ENCODE data around the gene PHLPP1.

Gene PHLPP1

GRCh38 chr18:62810682-62811081 is 95.3 kb downstream of the PHLPP1 start:
- no peak overlapping the region for H3K4me3 ChIP-seq (ENCODE audit: low read depth, low read length)
- ChIA-PET POLR2A (no interaction called here), CTCF (interaction anchor here (1.5 kb wide), 1 partner anchor 96 kb away, joined by 4 read pairs; the partner anchor contains the start of gene PHLPP1)
- TF ChIP-seq CTCF (IDR thresholded peaks at IDR 0.05; ENCODE audit: insufficient read depth, low read length, missing control alignments) = no peak
- no peak for DNase-seq (ENCODE audit: low read depth, low spot score)

GRCh38 chr18:62811674-62812073 is 96.3 kb downstream of the PHLPP1 start:
- TF ChIP-seq CTCF (IDR thresholded peaks at IDR 0.05; ENCODE audit: insufficient read depth, low read length, missing control alignments) = no peak
- no peak for DNase-seq (ENCODE audit: low read depth, low spot score)
- H3K4me3 ChIP-seq (ENCODE audit: low read depth, low read length) = no peak overlapping the region
- ChIA-PET CTCF (no interaction called here), POLR2A (interaction anchor here (0.6 kb wide), 1 partner anchor 20 kb away, joined by 3 read pairs; no protein-coding TSS in a partner anchor)

GRCh38 chr18:62812242-62812641 is 96.9 kb downstream of the PHLPP1 start:
- POLR2A ChIA-PET = interaction anchor here (0.6 kb wide), 1 partner anchor 21 kb away, joined by 3 read pairs; no protein-coding TSS in a partner anchor
- no peak for TF ChIP-seq CTCF (IDR thresholded peaks at IDR 0.05; ENCODE audit: insufficient read depth, low read length, missing control alignments)
- H3K4me3 ChIP-seq (ENCODE audit: low read depth, low read length) = no peak overlapping the region
- CTCF ChIA-PET = interaction anchor here (1.1 kb wide), 1 partner anchor 9 kb away, joined by 3 read pairs; no protein-coding TSS in a partner anchor
- no peak for DNase-seq (ENCODE audit: low read depth, low spot score)

GRCh38 chr18:62812876-62813275 is 97.5 kb downstream of the PHLPP1 start:
- ChIA-PET POLR2A (no interaction called here), CTCF (interaction anchor here (1.1 kb wide), 1 partner anchor 10 kb away, joined by 3 read pairs; no protein-coding TSS in a partner anchor)

GRCh38 chr18:62814132-62814759 is 98.9 kb downstream of the PHLPP1 start:
- H3K4me3 ChIP-seq (ENCODE audit: low read depth, low read length) = no peak overlapping the region
- POLR2A ChIA-PET = no interaction called here
- no peak for DNase-seq (ENCODE audit: low read depth, low spot score)
- CTCF ChIA-PET = interaction anchor here (0.6 to 1.6 kb wide), 4 partner anchors 11 to 527 kb away, joined by 3 to 5 read pairs (median 3); no protein-coding TSS in a partner anchor
- no peak for TF ChIP-seq CTCF (IDR thresholded peaks at IDR 0.05; ENCODE audit: insufficient read depth, low read length, missing control alignments)

More at GRCh38 chr18:62812876-62813275, 97.5 kb downstream of the PHLPP1 start:
- no peak for TF ChIP-seq CTCF (IDR thresholded peaks at IDR 0.05; ENCODE audit: insufficient read depth, low read length, missing control alignments)
- DNase-seq (ENCODE audit: low read depth, low spot score) = no peak
- H3K4me3 ChIP-seq (ENCODE audit: low read depth, low read length) = no peak overlapping the region

GRCh38 chr18:62825382-62825781 is 110.0 kb downstream of the PHLPP1 start:
- no peak for TF ChIP-seq CTCF (IDR thresholded peaks at IDR 0.05; ENCODE audit: insufficient read depth, low read length, missing control alignments)
- no peak for DNase-seq (ENCODE audit: low read depth, low spot score)
- ChIA-PET POLR2A (no interaction called here), CTCF (no interaction called here)
- H3K4me3 ChIP-seq (ENCODE audit: low read depth, low read length) = no peak overlapping the region

Measured in AG04449 (cell line).